ENCODE measurements around the gene LCP1. TPM values are rescaled to one million over a fixed set of nuclear protein-coding genes. Genes with fewer than 3 reads are reported as not detected.

Gene LCP1
- total RNA-seq, 6 experiments from 2014 or later = 0.05 TPM; not detected in 5

DNA sequence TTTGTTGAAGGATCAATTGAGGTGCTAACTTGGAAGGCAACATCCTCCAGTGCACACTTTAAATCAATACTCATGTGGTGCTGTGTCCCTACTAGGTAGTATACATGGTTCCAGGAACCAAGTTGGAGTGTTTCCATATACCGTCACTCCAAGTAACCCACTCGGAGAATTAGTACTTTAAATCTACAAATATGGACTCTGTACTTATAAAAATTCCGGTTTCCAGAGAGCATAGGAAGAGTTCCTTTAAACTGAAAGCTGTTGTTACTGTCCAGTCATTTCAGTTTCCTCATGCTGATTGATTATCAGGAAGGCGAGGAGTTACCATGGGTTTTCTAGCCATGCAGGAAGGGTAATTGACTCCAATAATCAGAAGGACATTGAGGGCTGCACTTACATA, 84.3 kb downstream of the LCP1 start:
- Mint-ChIP-seq H3K27ac (no peak overlapping the region), H3K4me3 (no peak overlapping the region), H3K36me3 (ENCODE audit: low read depth) (no peaks in the 10 kb centered on the region), H3K9me3 (no peaks in the 10 kb centered on the region), H3K27me3 (ENCODE audit: insufficient read depth) (peaks cover 9% of the 10 kb centered on the region), H3K4me1 (ENCODE audit: low read depth) (peaks cover 6% of the 10 kb centered on the region; the same call in 1 of the 2 replicates)
- DNase-seq = no peak
- TF ChIP-seq, protein P1, sequence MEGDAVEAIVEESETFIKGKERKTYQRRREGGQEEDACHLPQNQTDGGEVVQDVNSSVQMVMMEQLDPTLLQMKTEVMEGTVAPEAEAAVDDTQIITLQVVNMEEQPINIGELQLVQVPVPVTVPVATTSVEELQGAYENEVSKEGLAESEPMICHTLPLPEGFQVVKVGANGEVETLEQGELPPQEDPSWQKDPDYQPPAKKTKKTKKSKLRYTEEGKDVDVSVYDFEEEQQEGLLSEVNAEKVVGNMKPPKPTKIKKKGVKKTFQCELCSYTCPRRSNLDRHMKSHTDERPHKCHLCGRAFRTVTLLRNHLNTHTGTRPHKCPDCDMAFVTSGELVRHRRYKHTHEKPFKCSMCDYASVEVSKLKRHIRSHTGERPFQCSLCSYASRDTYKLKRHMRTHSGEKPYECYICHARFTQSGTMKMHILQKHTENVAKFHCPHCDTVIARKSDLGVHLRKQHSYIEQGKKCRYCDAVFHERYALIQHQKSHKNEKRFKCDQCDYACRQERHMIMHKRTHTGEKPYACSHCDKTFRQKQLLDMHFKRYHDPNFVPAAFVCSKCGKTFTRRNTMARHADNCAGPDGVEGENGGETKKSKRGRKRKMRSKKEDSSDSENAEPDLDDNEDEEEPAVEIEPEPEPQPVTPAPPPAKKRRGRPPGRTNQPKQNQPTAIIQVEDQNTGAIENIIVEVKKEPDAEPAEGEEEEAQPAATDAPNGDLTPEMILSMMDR (IDR thresholded peaks at IDR 0.05) = no peak

DNA sequence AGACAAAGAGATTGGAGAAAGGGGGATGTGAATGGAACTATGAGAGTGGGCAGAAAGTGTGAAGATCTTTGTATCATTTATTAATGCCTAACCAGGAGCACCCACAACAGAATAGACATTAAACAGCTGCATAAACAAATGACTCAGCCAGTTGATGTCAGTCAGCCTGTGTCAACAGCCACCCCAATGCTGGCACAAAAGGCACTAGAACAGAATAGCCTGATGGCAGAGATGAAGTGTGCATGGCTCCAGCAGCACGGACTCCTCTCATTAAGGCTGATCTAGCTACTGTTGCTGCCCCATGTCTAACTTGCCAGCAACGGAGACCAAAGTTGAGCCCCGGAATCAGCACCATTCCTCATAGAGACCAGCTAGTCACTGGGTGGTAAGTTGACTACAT, 85.0 kb downstream of the LCP1 start:
- DNase-seq = no peak
- Mint-ChIP-seq H3K27ac (no peak overlapping the region), H3K9me3 (no peaks in the 10 kb centered on the region), H3K36me3 (ENCODE audit: low read depth) (no peaks in the 10 kb centered on the region), H3K4me3 (no peak overlapping the region), H3K4me1 (ENCODE audit: low read depth) (peaks cover 6% of the 10 kb centered on the region; the same call in 1 of the 2 replicates), H3K27me3 (ENCODE audit: insufficient read depth) (peaks cover 9% of the 10 kb centered on the region)
- TF ChIP-seq, protein P1 (IDR thresholded peaks at IDR 0.05) = no peak

GRCh38 chr13:46094478-46094877, 87.5 kb downstream of the LCP1 start:
- DNase-seq = no peak
- Mint-ChIP-seq H3K9me3 (no peaks in the 10 kb centered on the region), H3K4me3 (no peak overlapping the region)

GRCh38 chr13:46088821-46089562, 93.0 kb downstream of the LCP1 start:
- Mint-ChIP-seq H3K4me3 (no peak overlapping the region), H3K27ac (no peak overlapping the region), H3K27me3 (ENCODE audit: insufficient read depth) (no peaks in the 10 kb centered on the region; the same call in none of the 2 replicates), H3K36me3 (ENCODE audit: low read depth) (no peaks in the 10 kb centered on the region), H3K4me1 (ENCODE audit: low read depth) (no peaks in the 10 kb centered on the region), H3K9me3 (no peaks in the 10 kb centered on the region)
- TF ChIP-seq, protein P1 (IDR thresholded peaks at IDR 0.05) = no peak
- DNase-seq = no peak

More at GRCh38 chr13:46094478-46094877, 87.5 kb downstream of the LCP1 start:
- Mint-ChIP-seq H3K27ac (no peak overlapping the region), H3K36me3 (ENCODE audit: low read depth) (no peaks in the 10 kb centered on the region), H3K27me3 (ENCODE audit: insufficient read depth) (peaks cover 9% of the 10 kb centered on the region), H3K4me1 (ENCODE audit: low read depth) (no peaks in the 10 kb centered on the region)
- TF ChIP-seq, protein P1 (IDR thresholded peaks at IDR 0.05) = no peak

DNA sequence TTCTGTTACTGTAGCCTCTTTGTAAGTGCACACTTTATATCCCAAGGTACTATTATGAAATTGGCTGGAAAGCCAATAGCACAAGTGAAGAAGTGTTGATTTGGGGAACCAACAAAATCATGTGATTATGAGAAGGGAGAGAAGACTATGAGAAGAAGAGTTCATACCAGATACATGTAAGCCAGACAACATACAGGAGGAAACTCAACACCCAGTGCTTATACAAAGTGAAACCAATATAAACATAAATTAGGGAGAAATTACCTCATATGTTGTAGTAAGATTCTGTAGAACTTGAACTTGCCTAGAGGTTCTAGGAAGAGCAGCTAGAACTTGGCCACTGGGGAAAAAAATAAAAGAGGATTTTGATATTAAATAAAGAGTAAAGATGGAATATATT, 94.5 kb downstream of the LCP1 start:
- no peaks in the 10 kb centered on the region; the same call in none of the 2 replicates for H3K27me3 Mint-ChIP-seq (ENCODE audit: insufficient read depth)
- H3K36me3 Mint-ChIP-seq (ENCODE audit: low read depth) = no peaks in the 10 kb centered on the region
- H3K9me3 Mint-ChIP-seq = no peaks in the 10 kb centered on the region
- DNase-seq = no peak
- no peak overlapping the region for H3K27ac Mint-ChIP-seq
- H3K4me1 Mint-ChIP-seq (ENCODE audit: low read depth) = no peaks in the 10 kb centered on the region
- no peak overlapping the region for H3K4me3 Mint-ChIP-seq
- TF ChIP-seq, protein P1 (IDR thresholded peaks at IDR 0.05) = no peak

Data from HFFc6 (cell line).